Measurements from ENCODE around the gene PPP1R16B.

- TF ChIP-seq, protein P1, sequence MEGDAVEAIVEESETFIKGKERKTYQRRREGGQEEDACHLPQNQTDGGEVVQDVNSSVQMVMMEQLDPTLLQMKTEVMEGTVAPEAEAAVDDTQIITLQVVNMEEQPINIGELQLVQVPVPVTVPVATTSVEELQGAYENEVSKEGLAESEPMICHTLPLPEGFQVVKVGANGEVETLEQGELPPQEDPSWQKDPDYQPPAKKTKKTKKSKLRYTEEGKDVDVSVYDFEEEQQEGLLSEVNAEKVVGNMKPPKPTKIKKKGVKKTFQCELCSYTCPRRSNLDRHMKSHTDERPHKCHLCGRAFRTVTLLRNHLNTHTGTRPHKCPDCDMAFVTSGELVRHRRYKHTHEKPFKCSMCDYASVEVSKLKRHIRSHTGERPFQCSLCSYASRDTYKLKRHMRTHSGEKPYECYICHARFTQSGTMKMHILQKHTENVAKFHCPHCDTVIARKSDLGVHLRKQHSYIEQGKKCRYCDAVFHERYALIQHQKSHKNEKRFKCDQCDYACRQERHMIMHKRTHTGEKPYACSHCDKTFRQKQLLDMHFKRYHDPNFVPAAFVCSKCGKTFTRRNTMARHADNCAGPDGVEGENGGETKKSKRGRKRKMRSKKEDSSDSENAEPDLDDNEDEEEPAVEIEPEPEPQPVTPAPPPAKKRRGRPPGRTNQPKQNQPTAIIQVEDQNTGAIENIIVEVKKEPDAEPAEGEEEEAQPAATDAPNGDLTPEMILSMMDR (IDR thresholded peaks at IDR 0.05) = no peak
- TF ChIP-seq POLR2AphosphoS5 (IDR thresholded peaks at IDR 0.05; ENCODE audit: insufficient read depth in 1 of 2, low read depth in 1 of 2) (no peak), POLR2A (IDR thresholded peaks at IDR 0.05) (no peak)
These were observed 66.1 kb downstream of the PPP1R16B start for GRCh38 chr20:38871560-38871953.

Data from vagina (tissue), 2 donors.